AG09309 (cell line): ENCODE data around the gene TRIM16.
"Not testable (repeated sequence)": the region's sequence is repeated elsewhere in the genome, so short reads cannot be mapped to it uniquely, and the experiment has no call there.

Experiments used
- DNase-seq: peaks from one replicate; pipeline ENCODE4 v3.0.0-alpha.2; 2010; ENCODE audit warnings: low read depth
- H3K4me3 ChIP-seq: 2 replicates; pipeline ENCODE4 v1.5.1; 2011; ENCODE audit warnings: mild to moderate bottlenecking, low read depth, low read length, moderate library complexity; ENCODE audit not compliant: control insufficient read depth
- CTCF ChIP-seq: IDR thresholded peaks from 2 replicates; pipeline ENCODE4 v1.5.1; 2011; ENCODE audit warnings: mild to moderate bottlenecking, low read depth, low read length, inconsistent platforms; ENCODE audit not compliant: insufficient read depth, control insufficient read depth; ENCODE audit errors: missing control alignments

Gene TRIM16

GRCh38 chr17:15657868-15658267 is 26.2 kb downstream of the TRIM16 start:
- TF ChIP-seq CTCF: no peak
- no peak for DNase-seq
- H3K4me3 ChIP-seq: no peak overlapping the region

DNA sequence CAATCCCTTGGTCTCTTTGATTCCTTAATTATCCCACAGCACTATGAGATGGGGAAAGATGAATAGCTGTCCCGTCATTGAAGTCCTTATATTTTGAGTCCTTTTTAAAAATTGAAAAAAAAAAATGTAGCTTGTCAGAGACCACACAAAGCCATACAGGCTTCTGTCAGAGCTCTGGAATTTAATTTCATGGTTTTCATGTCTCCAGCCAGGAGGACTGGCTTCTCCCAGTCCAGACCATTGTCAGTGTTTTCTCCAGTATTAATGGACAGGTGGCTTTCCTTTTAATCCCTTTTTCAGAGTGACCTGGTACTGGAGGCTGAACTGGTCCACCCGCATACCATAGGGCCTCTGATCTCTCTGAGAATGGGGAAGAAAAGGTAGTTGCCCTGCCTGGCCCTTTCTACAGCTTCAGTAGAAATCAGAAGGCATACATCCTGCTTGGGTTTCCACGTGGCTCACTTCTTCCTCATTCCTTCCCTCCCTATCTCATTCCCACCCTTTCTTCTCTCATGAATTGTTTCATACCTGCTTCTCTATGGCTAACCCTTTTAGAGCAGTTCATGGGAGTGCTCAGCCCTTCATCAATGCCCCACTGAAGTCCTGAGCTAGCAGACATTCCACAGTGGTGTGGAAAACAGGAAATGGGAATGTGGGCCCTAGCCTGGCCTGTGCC is 29.1 kb downstream of the TRIM16 start:
- no peak for DNase-seq
- H3K4me3 ChIP-seq: no peak overlapping the region
- no peak for TF ChIP-seq CTCF

GRCh38 chr17:15654401-15654800 is 29.7 kb downstream of the TRIM16 start:
- not testable (repeated sequence) for DNase-seq, H3K4me3 ChIP-seq

- no peak for DNase-seq
- TF ChIP-seq CTCF: no peak
- H3K4me3 ChIP-seq: no peak overlapping the region
Observed at GRCh38 chr17:15652960-15653359, 31.2 kb downstream of the TRIM16 start.

GRCh38 chr17:15651583-15652110 is 32.5 kb downstream of the TRIM16 start:
- TF ChIP-seq CTCF: no peak
- peak; percentile 93 for DNase-seq
- peak overlapping the region; percentile 98 for H3K4me3 ChIP-seq

- peak overlapping the region; percentile 98 for H3K4me3 ChIP-seq
- no peak for DNase-seq
- no peak for TF ChIP-seq CTCF
Observed at GRCh38 chr17:15650741-15651582, 33.1 kb downstream of the TRIM16 start.

DNA sequence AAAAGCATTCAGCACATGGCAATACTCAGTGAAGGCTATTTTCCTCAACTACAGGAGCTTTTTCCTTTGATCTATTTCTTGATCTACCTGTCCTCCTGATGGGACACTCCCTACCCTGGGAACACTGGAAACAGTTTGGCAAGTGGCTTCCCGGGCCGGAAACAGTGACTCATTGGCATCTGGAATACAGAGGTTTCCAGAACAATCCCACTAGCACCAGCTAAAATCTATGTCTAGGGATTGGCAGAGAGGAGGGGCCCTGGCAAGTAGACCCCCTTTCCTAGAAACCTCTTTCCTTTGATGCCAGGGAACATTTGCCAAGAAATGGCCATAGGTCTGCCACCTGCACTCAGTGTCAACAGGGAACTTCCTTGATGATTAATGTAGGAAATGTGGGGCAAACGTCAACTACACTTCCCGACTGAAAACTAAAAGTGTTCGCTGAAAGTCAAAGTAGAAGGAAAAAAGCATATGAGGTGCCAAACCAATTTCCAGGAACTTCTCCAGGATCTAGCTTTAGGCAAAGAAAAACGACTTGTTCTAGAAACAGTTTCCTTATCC is 34.2 kb downstream of the TRIM16 start:
- TF ChIP-seq CTCF: no peak
- DNase-seq: no peak
- H3K4me3 ChIP-seq: peak overlapping the region; percentile 98
